ENCODE results near the gene VIL1. TPM values are rescaled to one million over a fixed set of nuclear protein-coding genes. Genes with fewer than 3 reads are reported as not detected.
A peak's percentile ranks its signal among the peaks of the same experiment; 100 is the strongest.

Gene VIL1
- total and polyA plus RNA-seq, 2 of the 13 experiments (the other 11 are each of a cell fraction or from before 2014, with no cell fraction given) = 287 to 301 TPM

- ATAC-seq = peak; percentile 12
- peak overlapping the region; percentile 99 for H3K27ac ChIP-seq (ENCODE audit: extremely low read length, insufficient read depth, low read length)
- CTCF ChIA-PET (ENCODE audit: low intra/inter-chr PET ratio, low total read pairs) = no interaction called here
- FAIRE-seq = peak; percentile 78
- DNase-seq (ENCODE audit: low spot score) = peak; percentile 90
- H3K4me2 ChIP-seq (ENCODE audit: low read depth, low read length) = peak overlapping the region; percentile 98
- H3K4me3 ChIP-seq (replicated peaks in 1 of 3; ENCODE audit: insufficient read depth in 1 of 3, low read depth in 2 of 3, low read length in 3 of 3) = peak overlapping the region; percentile 71 to 97 (median 85)
- BruUV-seq (replicated peaks) = no TSS peak
- H2AFZ ChIP-seq (ENCODE audit: low read length) = no peak overlapping the region
- no peaks in the 10 kb centered on the region for H3K9me3 ChIP-seq (ENCODE audit: low read length)
- peaks cover 55% of the 10 kb centered on the region for H3K4me1 ChIP-seq (ENCODE audit: insufficient read depth, low read length)
- H3K9ac ChIP-seq (ENCODE audit: insufficient read depth, low read depth, low read length) = peak overlapping the region; percentile 97
- peaks cover 15 to 20% of the 10 kb centered on the region in 2 experiments; a peak in 4 of 5 replicates for H3K36me3 ChIP-seq (replicated peaks in 1 of 2; ENCODE audit: control insufficient read depth in 1 of 2, insufficient read depth in 2 of 2, low read length in 2 of 2)
- POLR2A ChIA-PET = interaction anchor here (1.2 to 2.9 kb wide), 7 partner anchors 7 to 111 kb away, joined by 3 to 37 read pairs (median 9); partner anchors contain the start of genes CATIP and TMBIM1
- H3K79me2 ChIP-seq (ENCODE audit: insufficient read depth, low read length) = peaks cover 43% of the 10 kb centered on the region
- no peaks in the 10 kb centered on the region for H4K20me1 ChIP-seq (ENCODE audit: insufficient read depth, low read length)
- H3K27me3 ChIP-seq (ENCODE audit: control insufficient read depth in 1 of 2, insufficient read depth in 2 of 2, low read length in 2 of 2) = no peaks in the 10 kb centered on the region; a peak in 1 of 5 replicates
- 1% methylated on average over 24 of the region's 35 CpGs for WGBS (ENCODE audit: low lambda C conversion rate)
- in situ Hi-C loops (cut with HindIII; ENCODE audit: extremely low pct_ligation_motif_present, low pct_unique_long_range_greater_than_20kb) (loop anchor here (5.0 kb wide), 1 partner anchor 106 kb away; the partner anchor contains the start of gene TMBIM1), intact Hi-C loops (cut with micrococcal nuclease; ENCODE audit: unreplicated experiment) (loop anchor here (2.0 to 10.0 kb wide), 4 partner anchors 75 to 213 kb away; partner anchors contain the start of genes CNOT9, TMBIM1 and USP37)
- TF ChIP-seq ZNF446 (CRISPR knock-in tag; IDR thresholded peaks at IDR 0.05) (peak; percentile 59), CSRNP2 (CRISPR knock-in tag; conservative IDR thresholded peaks at IDR 0.05; ENCODE audit: low read depth) (no peak), NCOR1 (IDR thresholded peaks at IDR 0.05; ENCODE audit: borderline replicate concordance, low read length) (peak; percentile 35; the same call in 1 of the 2 replicates), BRCA1 (CRISPR knock-in tag; IDR thresholded peaks at IDR 0.05) (peak; percentile 82; the same call in 1 of the 2 replicates), NFIB (CRISPR knock-in tag; IDR thresholded peaks at IDR 0.05; ENCODE audit: borderline replicate concordance) (no peak)
- TF ChIP-seq, protein P1, sequence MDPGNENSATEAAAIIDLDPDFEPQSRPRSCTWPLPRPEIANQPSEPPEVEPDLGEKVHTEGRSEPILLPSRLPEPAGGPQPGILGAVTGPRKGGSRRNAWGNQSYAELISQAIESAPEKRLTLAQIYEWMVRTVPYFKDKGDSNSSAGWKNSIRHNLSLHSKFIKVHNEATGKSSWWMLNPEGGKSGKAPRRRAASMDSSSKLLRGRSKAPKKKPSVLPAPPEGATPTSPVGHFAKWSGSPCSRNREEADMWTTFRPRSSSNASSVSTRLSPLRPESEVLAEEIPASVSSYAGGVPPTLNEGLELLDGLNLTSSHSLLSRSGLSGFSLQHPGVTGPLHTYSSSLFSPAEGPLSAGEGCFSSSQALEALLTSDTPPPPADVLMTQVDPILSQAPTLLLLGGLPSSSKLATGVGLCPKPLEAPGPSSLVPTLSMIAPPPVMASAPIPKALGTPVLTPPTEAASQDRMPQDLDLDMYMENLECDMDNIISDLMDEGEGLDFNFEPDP (CRISPR knock-in tag; conservative IDR thresholded peaks at IDR 0.05) = no peak
- TF ChIP-seq, protein P2, sequence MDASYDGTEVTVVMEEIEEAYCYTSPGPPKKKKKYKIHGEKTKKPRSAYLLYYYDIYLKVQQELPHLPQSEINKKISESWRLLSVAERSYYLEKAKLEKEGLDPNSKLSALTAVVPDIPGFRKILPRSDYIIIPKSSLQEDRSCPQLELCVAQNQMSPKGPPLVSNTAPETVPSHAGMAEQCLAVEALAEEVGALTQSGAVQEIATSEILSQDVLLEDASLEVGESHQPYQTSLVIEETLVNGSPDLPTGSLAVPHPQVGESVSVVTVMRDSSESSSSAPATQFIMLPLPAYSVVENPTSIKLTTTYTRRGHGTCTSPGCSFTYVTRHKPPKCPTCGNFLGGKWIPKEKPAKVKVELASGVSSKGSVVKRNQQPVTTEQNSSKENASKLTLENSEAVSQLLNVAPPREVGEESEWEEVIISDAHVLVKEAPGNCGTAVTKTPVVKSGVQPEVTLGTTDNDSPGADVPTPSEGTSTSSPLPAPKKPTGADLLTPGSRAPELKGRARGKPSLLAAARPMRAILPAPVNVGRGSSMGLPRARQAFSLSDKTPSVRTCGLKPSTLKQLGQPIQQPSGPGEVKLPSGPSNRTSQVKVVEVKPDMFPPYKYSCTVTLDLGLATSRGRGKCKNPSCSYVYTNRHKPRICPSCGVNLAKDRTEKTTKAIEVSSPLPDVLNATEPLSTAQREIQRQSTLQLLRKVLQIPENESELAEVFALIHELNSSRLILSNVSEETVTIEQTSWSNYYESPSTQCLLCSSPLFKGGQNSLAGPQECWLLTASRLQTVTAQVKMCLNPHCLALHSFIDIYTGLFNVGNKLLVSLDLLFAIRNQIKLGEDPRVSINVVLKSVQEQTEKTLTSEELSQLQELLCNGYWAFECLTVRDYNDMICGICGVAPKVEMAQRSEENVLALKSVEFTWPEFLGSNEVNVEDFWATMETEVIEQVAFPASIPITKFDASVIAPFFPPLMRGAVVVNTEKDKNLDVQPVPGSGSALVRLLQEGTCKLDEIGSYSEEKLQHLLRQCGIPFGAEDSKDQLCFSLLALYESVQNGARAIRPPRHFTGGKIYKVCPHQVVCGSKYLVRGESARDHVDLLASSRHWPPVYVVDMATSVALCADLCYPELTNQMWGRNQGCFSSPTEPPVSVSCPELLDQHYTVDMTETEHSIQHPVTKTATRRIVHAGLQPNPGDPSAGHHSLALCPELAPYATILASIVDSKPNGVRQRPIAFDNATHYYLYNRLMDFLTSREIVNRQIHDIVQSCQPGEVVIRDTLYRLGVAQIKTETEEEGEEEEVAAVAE (CRISPR knock-in tag; IDR thresholded peaks at IDR 0.05; ENCODE audit: borderline replicate concordance) = peak; percentile 60; the same call in 1 of the 2 replicates
- TF ChIP-seq, protein P3, sequence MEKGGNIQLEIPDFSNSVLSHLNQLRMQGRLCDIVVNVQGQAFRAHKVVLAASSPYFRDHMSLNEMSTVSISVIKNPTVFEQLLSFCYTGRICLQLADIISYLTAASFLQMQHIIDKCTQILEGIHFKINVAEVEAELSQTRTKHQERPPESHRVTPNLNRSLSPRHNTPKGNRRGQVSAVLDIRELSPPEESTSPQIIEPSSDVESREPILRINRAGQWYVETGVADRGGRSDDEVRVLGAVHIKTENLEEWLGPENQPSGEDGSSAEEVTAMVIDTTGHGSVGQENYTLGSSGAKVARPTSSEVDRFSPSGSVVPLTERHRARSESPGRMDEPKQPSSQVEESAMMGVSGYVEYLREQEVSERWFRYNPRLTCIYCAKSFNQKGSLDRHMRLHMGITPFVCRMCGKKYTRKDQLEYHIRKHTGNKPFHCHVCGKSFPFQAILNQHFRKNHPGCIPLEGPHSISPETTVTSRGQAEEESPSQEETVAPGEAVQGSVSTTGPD (CRISPR knock-in tag; IDR thresholded peaks at IDR 0.05) = peak; percentile 61; the same call in 1 of the 2 replicates
These were observed 21.0 kb upstream of the VIL1 start for GRCh38 chr2:218397820-218398436.

All from HepG2 (cell line).